Measurements from ENCODE around the gene SFT2D3. TPM values are rescaled to one million over a fixed set of nuclear protein-coding genes. Genes with fewer than 3 reads are reported as not detected.

The SFT2D3 gene
- total and polyA plus RNA-seq, 2 of the 8 experiments (the other 6 are each of a cell fraction or from before 2014, with no cell fraction given), result 7.3 to 10.3 TPM

Other genes with a start within 250 kb of the SFT2D3 start
- gene IWS1, start 175.0 kb upstream of the SFT2D3 start, total RNA-seq (2021; fragmentation: NEBNext Ultra II Directional; extraction: Animal tissue kit (Norgen Biotek cat#: 25700)), result 64.7 and 64.8 TPM in 2 replicates
- 15.9 and 18.4 TPM in 2 replicates for gene IWS1, start 175.0 kb upstream of the SFT2D3 start, polyA plus RNA-seq (2011; rRNA removed)
- not detected in 2 replicates for gene MYO7B, start 165.8 kb upstream of the SFT2D3 start, total RNA-seq (2021; fragmentation: NEBNext Ultra II Directional; extraction: Animal tissue kit (Norgen Biotek cat#: 25700))
- 0.05 TPM in 1 of 2 replicates, not detected in the other for gene MYO7B, start 165.8 kb upstream of the SFT2D3 start, polyA plus RNA-seq (2011; rRNA removed)
- not detected in 2 replicates for gene GPR17, start 55.3 kb upstream of the SFT2D3 start, total RNA-seq (2021; fragmentation: NEBNext Ultra II Directional; extraction: Animal tissue kit (Norgen Biotek cat#: 25700))
- 0.03 TPM in 2 replicates for gene GPR17, start 55.3 kb upstream of the SFT2D3 start, polyA plus RNA-seq (2011; rRNA removed)
- gene LIMS2, start 26.0 kb upstream of the SFT2D3 start, total RNA-seq (2021; fragmentation: NEBNext Ultra II Directional; extraction: Animal tissue kit (Norgen Biotek cat#: 25700)), result 4.8 and 4.9 TPM in 2 replicates
- gene LIMS2, start 26.0 kb upstream of the SFT2D3 start, polyA plus RNA-seq (2011; rRNA removed), result 3.3 and 5.1 TPM in 2 replicates
- 82.7 and 84.6 TPM in 2 replicates for gene WDR33, start 109.7 kb downstream of the SFT2D3 start, total RNA-seq (2021; fragmentation: NEBNext Ultra II Directional; extraction: Animal tissue kit (Norgen Biotek cat#: 25700))
- gene WDR33, start 109.7 kb downstream of the SFT2D3 start, polyA plus RNA-seq (2011; rRNA removed), result 12.7 and 18.1 TPM in 2 replicates
- gene POLR2D, start 156.7 kb downstream of the SFT2D3 start, total RNA-seq (2021; fragmentation: NEBNext Ultra II Directional; extraction: Animal tissue kit (Norgen Biotek cat#: 25700)), result 73.9 and 80.6 TPM in 2 replicates
- 19.5 and 25.3 TPM in 2 replicates for gene POLR2D, start 156.7 kb downstream of the SFT2D3 start, polyA plus RNA-seq (2011; rRNA removed)
- gene AMMECR1L, start 184.5 kb downstream of the SFT2D3 start, total RNA-seq (2021; fragmentation: NEBNext Ultra II Directional; extraction: Animal tissue kit (Norgen Biotek cat#: 25700)), result 18.8 and 19.7 TPM in 2 replicates
- 10.1 and 10.2 TPM in 2 replicates for gene AMMECR1L, start 184.5 kb downstream of the SFT2D3 start, polyA plus RNA-seq (2011; rRNA removed)

All from H1 (cell line).